ENCODE data around the gene PRKAG3.
"Not testable (repeated sequence)": the region's sequence is repeated elsewhere in the genome, so short reads cannot be mapped to it uniquely, and the experiment has no call there.

Gene PRKAG3

GRCh38 chr2:218861645-218862318 is 30.2 kb upstream of the PRKAG3 start:
- no peak for DNase-seq

GRCh38 chr2:218860950-218861381 is 29.4 kb upstream of the PRKAG3 start:
- DNase-seq = no peak

- no peak for DNase-seq
Observed at GRCh38 chr2:218859988-218860831, 28.6 kb upstream of the PRKAG3 start.

- DNase-seq = no peak
Observed at GRCh38 chr2:218859556-218859987, 28.0 kb upstream of the PRKAG3 start, which contains the start of gene WNT6. WNT6 (plus strand) TSS chr2:218859805; CDS start chr2:218860038, 233 bp downstream.

GRCh38 chr2:218858671-218859555 is 27.3 kb upstream of the PRKAG3 start:
- no peak for DNase-seq

DNA sequence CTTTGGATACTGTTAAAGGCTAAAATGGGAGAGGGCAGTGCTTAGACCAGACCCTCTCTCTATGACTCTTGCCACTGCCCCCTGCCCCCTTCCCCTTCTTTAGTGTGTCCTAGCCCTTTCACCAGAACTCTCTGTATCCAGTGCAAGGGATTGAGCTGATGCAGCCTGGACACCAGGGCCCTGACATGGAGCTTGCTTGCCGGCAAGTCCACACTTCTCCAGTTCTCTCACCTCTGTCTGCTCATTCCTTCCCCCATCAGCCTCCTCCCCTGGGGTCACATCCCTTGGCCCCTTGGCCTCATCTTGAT is 26.5 kb upstream of the PRKAG3 start:
- DNase-seq = no peak

DNA sequence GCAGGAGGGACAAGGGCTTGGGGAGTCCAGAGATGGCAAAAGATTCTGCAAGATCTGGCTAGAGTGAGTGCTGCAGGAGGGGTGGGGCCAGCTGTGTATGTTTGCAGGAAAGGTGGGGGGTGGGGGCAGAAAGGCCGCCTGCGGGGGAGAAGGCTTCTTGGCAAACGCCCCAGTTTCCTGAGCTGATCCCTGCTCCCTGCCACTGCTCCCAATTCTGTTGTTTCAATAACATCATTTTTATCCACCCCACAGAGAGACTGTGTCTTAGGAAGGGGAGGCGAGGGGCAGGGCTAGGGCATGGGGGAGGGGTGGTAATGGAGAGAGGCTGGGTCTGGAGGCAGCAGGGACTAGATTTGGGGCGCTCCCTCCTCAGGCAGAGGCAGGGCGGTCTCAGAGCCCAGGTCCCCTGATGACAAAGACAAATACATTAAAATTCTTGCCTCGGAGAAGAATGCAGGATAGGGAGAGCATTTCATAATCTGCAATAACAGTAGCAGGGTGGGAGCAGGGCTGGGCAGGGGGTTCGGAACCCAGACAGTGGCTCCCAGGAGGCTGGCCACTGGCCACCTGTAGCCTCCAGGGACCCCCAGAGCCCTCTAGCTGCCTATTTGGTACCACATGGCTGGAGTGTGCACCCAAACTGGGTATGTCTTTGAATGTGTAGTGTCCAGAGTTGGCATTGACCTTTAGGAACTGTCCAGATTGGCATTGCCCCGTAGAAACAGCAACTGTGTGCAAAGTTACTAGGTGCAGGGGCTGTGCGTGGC is 26.0 kb upstream of the PRKAG3 start:
- DNase-seq = no peak

GRCh38 chr2:218856896-218857243 is 25.3 kb upstream of the PRKAG3 start:
- no peak for DNase-seq

GRCh38 chr2:218856167-218856895 is 24.7 kb upstream of the PRKAG3 start:
- DNase-seq = no peak

DNA sequence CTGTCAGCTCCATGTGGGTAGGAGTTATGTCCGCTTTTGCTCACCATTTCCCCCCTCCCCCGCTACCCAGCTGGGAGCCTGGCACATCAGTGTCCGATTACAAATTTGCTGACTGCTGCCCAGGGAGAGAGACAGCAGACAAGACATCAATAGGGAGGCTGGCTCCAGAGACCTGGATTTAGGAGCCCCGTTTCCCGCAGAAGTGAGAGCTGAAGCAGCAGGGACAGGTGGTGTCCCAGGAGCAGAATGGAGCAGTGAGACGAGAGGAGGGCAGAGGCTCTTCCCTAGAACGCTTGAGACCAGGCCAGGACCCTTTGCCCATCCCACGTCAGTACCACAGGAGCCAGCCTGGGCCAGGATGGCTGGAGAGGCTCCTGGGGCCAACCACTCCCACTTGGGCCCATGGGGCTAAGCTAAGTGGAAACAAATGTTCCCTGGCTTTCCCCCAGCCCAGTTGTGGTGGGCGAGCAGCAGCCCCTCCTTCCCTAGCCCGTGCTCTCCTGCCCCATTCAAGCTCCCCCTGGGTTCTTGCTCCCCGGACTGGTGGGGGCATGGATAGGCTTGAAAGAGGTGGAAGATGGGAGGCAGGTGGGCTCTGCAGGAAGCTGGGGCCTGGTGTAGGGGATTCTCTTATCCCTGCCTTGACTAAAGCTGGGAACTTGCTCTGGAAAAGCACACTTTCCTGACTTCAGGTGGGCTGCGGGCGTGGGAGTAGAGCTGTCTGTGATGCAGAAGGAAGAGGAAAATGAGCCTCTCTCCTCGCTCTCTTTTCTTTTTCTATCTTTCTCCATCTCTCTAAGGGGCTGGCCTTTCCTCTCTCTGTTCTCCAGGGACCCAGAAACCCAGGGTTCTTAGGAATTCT is 23.9 kb upstream of the PRKAG3 start:
- DNase-seq = no peak

GRCh38 chr2:218854860-218855259 is 23.3 kb upstream of the PRKAG3 start:
- no peak for DNase-seq

- DNase-seq = no peak
Observed at GRCh38 chr2:218853766-218854165, 22.2 kb upstream of the PRKAG3 start.

- DNase-seq = peak; percentile 51
Observed at GRCh38 chr2:218852911-218853667, 21.5 kb upstream of the PRKAG3 start.

- no peak for DNase-seq
Observed at GRCh38 chr2:218851286-218851685, 19.7 kb upstream of the PRKAG3 start.

DNA sequence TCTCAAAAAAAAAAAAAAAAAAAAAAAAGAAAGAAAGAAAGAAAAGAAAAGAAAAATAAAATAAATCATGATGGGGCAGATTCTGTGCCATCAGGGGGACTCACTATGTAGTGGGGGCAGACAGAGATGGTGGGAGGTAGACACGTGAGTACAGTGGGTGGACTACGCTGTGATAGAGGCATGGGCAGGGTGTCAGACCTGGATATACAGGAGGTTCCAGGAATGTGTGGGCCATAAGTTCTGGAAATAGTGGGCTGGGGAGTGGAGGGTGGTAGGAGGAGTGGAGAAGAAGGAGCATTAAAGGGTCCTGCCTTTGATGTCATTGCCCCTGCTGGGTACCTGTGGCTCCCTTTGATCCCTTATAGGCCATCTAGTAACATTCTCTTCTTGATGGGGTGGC is 19.2 kb upstream of the PRKAG3 start:
- no peak for DNase-seq

GRCh38 chr2:218849721-218850120 is 18.1 kb upstream of the PRKAG3 start:
- DNase-seq = no peak

DNA sequence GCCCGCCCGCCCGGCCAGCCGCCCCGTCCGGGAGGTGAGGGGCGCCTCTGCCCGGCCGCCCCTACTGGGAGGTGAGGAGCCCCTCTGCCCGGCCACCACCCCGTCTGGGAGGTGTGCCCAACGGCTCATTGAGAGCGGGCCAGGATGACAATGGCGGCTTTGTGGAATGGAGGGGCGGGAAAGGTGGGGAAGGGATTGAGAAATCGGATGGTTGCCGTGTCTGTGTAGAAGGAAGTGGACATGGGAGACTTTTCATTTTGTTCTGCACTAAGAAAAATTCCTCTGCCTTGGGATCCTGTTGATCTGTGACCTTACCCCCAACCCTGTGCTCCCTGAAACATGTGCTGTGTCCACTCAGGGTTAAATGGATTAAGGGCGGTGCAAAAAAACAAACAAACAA is 15.4 kb upstream of the PRKAG3 start:
- DNase-seq = not testable (repeated sequence)

DNA sequence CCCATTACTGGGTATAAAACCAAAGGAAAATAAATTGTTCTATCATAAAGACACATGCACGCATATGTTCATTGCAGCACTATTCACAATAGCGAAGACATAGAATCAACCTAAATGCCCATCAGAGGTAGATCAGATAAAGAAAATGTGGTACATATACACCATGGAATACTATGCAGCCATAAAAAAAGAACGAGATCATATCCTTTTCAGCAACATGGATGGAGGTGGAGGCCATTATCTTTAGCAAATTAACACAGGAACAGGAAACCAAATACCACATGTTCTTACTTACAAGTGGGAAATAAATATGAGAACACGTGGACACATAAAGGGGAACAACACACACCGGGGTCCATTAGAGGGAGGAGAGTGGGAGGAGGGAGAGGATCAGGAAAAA is 12.7 kb upstream of the PRKAG3 start:
- DNase-seq = not testable (repeated sequence)

- DNase-seq = no peak
Observed at GRCh38 chr2:218839888-218840287, 8.3 kb upstream of the PRKAG3 start.

GRCh38 chr2:218839430-218839829 is 7.8 kb upstream of the PRKAG3 start:
- no peak for DNase-seq

Data from activated effector memory CD4-positive, alpha-beta T cell treated with Interleukin-2 at 50 U/mL for 16 hours (primary cell).